ENCODE data around the gene TADA2B.

TADA2B gene

DNA sequence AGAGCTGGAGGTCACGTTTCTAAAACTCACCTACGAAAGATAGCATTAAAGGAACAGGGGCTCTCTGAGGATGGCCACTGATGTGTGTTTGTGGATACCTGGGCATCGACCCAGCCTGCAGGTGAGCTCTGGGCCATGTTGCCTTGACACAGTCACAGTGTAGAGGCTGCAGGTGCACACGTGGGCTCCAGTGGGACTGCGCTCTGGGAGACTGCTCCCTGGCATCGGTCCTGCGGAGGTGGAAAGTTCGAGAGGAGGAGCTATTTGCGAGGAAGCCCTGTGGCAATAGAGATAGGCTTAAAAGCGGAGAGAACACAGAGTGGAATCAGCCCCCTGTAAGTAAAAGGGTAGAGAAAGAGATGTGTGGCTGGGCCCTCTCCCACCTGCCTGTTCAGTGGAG lies 12.3 kb upstream of the TADA2B start:
- CTCF ChIA-PET = interaction anchor here (3.6 kb wide), 1 partner anchor 12 kb away, joined by 27 read pairs; the partner anchor contains the start of gene TADA2B
- POLR2A ChIA-PET = no interaction called here
- no peak overlapping the region for H3K4me3 ChIP-seq (ENCODE audit: low read depth, low read length)
- TF ChIP-seq, protein P1, sequence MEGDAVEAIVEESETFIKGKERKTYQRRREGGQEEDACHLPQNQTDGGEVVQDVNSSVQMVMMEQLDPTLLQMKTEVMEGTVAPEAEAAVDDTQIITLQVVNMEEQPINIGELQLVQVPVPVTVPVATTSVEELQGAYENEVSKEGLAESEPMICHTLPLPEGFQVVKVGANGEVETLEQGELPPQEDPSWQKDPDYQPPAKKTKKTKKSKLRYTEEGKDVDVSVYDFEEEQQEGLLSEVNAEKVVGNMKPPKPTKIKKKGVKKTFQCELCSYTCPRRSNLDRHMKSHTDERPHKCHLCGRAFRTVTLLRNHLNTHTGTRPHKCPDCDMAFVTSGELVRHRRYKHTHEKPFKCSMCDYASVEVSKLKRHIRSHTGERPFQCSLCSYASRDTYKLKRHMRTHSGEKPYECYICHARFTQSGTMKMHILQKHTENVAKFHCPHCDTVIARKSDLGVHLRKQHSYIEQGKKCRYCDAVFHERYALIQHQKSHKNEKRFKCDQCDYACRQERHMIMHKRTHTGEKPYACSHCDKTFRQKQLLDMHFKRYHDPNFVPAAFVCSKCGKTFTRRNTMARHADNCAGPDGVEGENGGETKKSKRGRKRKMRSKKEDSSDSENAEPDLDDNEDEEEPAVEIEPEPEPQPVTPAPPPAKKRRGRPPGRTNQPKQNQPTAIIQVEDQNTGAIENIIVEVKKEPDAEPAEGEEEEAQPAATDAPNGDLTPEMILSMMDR (IDR thresholded peaks at IDR 0.05; ENCODE audit: insufficient read depth, low read length, missing control alignments) = no peak
- DNase-seq (ENCODE audit: low read depth, low spot score) = no peak

DNA sequence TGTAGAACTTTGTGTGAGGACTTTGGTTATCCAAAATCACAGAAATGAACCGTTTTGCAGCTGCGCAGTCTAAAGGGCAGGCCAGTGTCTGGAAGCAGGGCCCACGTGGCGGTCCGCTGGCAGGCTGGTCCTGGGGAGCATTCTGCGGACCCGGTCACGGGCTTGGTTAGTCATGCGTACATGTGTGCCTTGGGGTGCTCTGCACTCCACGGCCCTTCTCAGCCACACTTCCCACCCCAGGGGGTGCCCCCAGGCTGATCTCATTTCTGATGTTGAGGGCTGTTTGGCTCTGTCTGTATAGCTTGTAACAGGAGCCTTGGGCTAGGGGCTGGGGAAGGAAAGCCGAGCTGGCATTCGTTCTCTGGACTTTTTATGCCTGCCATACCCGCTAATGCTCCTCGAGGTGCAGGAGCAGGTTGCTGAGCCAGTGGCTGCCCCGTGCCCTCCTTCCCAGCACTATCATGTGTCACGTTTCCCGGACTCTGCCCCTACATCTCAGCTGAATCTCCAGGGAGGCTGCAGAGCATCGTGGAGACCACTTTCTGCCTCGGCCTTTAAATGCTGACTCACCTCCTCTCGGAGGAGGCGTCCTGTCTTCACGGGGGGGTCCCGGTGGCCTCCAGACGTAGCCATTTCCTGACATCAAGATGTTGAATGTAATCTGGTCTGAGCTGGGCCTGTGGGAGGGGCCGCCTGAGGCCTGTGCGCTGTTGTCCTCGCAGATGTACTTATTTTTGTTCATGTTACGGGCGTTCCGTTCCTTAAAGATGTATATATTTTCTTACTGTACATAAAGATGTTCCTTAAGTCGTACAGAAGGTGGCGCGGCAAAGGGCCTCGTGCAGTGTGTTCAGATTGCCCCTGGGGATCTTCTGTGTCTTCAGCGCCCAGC lies 11.4 kb upstream of the TADA2B start:
- TF ChIP-seq, protein P1 (IDR thresholded peaks at IDR 0.05; ENCODE audit: insufficient read depth, low read length, missing control alignments) = no peak
- H3K4me3 ChIP-seq (ENCODE audit: low read depth, low read length) = no peak overlapping the region
- DNase-seq (ENCODE audit: low read depth, low spot score) = no peak
- ChIA-PET POLR2A (no interaction called here), CTCF (interaction anchor here (3.6 kb wide), 1 partner anchor 11 kb away, joined by 27 read pairs; the partner anchor contains the start of gene TADA2B)

DNA sequence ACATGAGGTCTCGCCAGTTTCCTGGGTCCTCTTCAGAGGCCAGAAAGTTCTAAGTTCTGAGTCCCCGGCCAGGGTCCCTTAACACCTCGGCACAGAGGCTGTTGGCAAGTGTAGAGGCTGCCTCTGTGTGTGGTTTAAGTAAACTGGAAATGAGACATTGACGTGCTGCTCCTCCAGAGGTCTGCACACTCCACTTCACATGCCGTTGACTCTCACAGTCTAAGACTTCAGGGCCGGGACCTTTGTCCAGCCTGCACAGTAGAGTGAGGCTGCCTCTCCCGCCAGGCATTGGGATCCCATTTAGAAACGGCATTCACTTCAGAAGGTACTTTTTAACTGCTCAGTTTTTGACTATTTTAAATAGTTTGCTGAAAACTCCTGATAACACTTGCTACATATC lies 10.6 kb upstream of the TADA2B start:
- no peak for DNase-seq (ENCODE audit: low read depth, low spot score)
- ChIA-PET CTCF (no interaction called here), POLR2A (no interaction called here)
- TF ChIP-seq, protein P1 (IDR thresholded peaks at IDR 0.05; ENCODE audit: insufficient read depth, low read length, missing control alignments) = no peak
- no peak overlapping the region for H3K4me3 ChIP-seq (ENCODE audit: low read depth, low read length)

DNA sequence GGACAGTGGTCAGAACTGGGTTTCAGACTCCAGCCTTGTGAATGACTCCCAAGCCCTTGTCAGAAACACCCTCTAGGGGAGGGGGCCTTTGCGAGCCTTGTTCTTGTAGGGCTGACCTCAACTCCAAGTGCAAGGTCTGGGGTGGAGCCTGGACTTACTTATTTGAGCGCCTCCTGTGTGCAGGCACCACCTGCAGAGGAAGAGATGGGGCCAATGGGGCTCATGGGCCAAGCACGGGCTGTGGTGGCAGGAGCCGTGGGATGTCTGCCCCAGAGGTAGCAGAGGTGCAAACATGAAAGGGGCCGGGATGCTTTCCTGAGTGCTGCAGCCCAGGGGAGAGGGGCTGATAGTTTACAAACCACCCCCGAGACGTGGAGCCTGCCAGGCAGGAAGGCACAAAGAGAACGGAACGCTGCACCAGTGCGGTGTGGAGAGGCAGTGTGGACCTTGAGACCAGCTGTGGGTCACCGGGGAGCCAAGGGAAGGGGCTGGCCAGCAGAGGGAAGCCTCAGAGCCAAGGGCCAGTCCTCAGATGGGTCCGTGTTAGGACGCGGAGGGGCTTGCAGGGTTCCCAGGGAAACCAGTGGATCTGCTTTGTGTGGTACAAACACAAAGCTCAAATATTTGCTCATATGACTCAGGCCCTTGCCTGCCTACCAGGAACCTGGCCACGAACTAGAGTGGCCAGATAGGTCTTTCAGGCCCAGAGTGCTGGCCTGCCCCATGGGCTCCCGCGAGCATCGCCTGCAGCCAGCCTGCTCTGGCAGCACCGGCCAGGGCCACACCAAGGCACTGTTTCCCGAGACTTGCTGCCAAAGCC lies 8.7 kb upstream of the TADA2B start:
- TF ChIP-seq, protein P1 (IDR thresholded peaks at IDR 0.05; ENCODE audit: insufficient read depth, low read length, missing control alignments) = no peak
- no peak for DNase-seq (ENCODE audit: low read depth, low spot score)
- H3K4me3 ChIP-seq (ENCODE audit: low read depth, low read length) = no peak overlapping the region
- ChIA-PET POLR2A (no interaction called here), CTCF (interaction anchor here (0.8 to 2.0 kb wide), 9 partner anchors 8 to 126 kb away, joined by 3 to 14 read pairs (median 4); partner anchors contain the start of genes GRPEL1 and TADA2B)

DNA sequence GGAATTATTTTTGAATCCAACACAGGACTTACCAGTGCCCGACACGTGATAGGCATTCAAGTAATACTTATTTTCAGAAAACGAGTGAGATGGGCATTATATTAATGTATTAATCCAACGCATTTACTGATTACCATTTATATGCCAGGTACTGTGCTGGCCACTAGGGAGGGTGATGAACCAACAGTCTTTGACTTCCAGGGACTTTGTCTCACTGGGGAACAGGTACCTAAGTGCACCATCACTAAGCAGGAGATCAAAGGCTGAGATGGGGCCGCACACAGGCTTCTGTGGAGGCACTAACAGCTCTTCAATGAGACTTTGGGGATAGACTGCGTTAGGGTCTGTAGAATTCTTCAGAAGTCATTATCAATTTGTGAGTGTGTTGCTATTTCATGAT lies 5.7 kb upstream of the TADA2B start:
- POLR2A ChIA-PET = no interaction called here
- TF ChIP-seq, protein P1 (IDR thresholded peaks at IDR 0.05; ENCODE audit: insufficient read depth, low read length, missing control alignments) = no peak
- no peak for DNase-seq (ENCODE audit: low read depth, low spot score)
- CTCF ChIA-PET = interaction anchor here (0.9 to 1.6 kb wide), 2 partner anchors 16 to 63 kb away, joined by 3 read pairs; no protein-coding TSS in a partner anchor
- H3K4me3 ChIP-seq (ENCODE audit: low read depth, low read length) = no peak overlapping the region

DNA sequence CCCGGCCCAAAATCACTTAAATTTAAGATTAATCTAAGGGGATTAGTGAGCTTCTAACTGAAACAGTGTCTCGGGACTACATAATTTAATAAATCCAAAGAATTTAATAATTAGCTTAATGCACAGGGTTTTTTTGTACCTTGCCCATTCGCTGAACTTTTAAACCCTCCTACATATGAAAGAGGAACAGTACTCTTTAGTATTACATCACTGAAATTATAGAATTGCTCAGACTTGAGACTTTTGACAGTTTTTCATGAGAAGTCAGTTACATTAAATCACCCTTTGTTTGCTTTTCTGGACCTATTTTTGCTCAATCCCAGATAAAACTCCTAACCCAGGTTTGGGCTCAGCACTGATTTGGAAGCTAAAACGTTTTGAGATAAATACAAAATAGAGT lies 2.4 kb upstream of the TADA2B start:
- CTCF ChIA-PET = interaction anchor here (0.8 to 5.0 kb wide), 3 partner anchors 11 to 323 kb away, joined by 3 to 27 read pairs (median 4); no protein-coding TSS in a partner anchor
- TF ChIP-seq, protein P1 (IDR thresholded peaks at IDR 0.05; ENCODE audit: insufficient read depth, low read length, missing control alignments) = no peak
- H3K4me3 ChIP-seq (ENCODE audit: low read depth, low read length) = no peak overlapping the region
- no peak for DNase-seq (ENCODE audit: low read depth, low spot score)
- POLR2A ChIA-PET = no interaction called here
